NCI-H1694 treated with DMSO at 0.1 percent for 48 hours (cell line): Measurements from ENCODE around the gene KAT6B.
"Not testable (repeated sequence)": the region's sequence is repeated elsewhere in the genome, so short reads cannot be mapped to it uniquely, and the experiment has no call there.

Experiments used
- DNase-seq: peaks from one replicate; lab custom pipeline; 2025; lab: John Stamatoyannopoulos, UW

KAT6B gene

DNA sequence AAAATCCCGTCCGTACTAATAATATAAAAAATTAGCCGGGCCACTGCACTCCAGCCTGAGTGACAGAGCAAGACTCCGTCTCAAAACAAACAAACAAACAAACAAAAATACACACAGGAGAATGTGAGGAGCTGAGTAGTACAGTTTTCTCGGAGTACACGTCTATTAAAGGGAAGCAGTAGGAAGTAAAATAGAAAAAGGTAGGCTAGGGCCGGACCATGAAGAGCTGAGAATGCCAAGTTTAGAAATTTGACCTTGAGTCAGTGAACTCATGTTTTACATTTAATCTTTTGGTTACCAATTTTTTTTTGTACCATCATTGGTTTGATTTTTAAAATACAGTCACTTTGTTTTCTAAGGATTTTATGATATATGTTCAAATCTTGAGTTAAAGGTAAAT lies 64.1 kb downstream of the KAT6B start:
- no peak for DNase-seq

DNA sequence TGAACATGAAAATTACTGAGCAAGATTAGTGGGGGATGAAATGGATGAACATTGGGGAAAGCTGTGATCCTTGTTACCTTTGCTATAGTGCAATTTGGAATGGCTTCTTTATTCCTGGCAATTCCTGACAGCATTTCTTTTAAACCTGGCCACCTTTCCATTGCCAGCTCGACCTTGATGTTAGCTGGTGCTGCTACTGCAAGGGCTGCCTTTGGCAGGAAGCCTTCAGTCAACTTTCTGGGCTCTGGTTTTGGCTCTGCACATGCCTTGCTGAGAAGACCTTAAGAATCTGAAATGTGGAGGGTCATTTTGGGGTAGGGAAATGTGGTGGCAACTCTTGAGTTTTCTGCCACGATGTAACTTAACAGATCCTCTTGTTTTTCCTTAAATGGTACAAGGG lies 64.7 kb downstream of the KAT6B start:
- no peak for DNase-seq

DNA sequence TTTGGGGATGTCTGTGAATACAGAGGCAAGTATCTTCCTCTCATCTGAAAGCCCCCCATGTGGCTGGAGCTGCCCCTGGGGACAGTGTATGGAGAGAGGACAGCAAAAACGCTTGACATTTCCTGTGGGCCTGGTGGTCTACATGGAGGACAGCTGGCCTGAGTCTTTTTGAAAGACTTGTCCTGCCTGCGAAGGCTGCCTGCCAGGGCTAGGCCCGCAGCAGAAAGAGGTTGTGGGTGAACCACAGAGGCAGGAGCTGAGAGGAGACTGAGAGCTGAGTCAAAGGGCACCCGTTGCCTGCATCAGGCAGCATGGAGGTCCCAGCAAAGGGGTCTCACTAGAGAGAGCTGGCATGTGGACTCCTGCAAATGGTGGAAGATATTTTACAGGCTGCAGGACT lies 66.4 kb downstream of the KAT6B start:
- DNase-seq, result no peak

GRCh38 chr10:74893329-74893728 lies 66.9 kb downstream of the KAT6B start:
- DNase-seq, result not testable (repeated sequence)

GRCh38 chr10:74896788-74897527 lies 70.6 kb downstream of the KAT6B start:
- DNase-seq, result no peak

- DNase-seq, result no peak
These were observed 72.0 kb downstream of the KAT6B start for GRCh38 chr10:74898201-74898976.

DNA sequence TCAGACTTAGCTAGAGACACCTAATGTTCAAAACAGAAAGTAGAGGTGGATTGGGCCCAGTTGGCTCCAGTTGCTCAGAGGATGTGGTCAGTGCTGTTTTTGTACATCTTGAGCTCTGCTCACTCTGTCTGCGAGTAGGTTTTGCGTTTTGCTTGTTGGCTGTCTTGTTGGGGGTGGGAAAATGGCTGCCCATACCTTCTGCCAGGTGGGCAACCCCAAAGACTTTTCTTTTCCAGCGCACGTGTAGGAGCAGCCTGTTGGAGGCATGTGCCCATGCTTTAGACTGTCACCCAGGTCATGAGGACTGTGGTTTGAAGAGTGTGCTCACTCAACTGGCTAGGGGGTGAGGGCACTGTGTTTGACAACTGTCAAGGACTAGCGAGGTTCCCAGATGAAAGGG lies 73.9 kb downstream of the KAT6B start:
- no peak for DNase-seq

- DNase-seq, result no peak
These were observed 74.9 kb downstream of the KAT6B start for GRCh38 chr10:74901301-74901700.

GRCh38 chr10:74901867-74902450 lies 75.6 kb downstream of the KAT6B start:
- DNase-seq, result no peak

- DNase-seq, result no peak
These were observed 77.1 kb downstream of the KAT6B start for GRCh38 chr10:74903491-74903890.

DNA sequence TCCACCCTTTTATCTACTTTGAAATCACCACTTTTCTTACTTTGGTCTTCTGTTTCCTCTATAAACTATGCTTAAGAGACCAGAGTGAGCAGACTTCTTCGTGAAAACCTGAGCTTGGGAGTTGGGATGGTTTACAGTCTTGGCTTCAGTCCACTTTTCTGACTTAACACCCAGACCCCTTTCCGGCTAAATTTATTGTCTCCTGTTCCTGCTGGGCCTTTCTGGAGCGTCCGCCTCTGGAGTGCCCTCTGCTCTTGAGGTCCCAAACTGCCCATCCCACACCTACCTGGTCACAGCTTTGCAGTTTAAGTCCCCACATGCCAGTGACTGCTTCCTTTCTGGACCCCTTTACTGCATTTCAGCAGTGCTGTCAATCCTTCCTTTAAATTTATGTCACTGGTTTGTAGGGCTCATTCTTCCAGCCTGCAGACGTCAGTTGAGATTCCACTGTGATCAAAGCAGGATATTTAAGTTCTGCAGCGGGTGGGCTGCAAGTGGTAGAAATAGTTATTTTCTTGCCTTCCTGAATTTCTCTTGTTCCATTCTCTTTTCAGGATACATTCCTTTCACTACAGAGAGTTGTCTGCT lies 80.3 kb downstream of the KAT6B start:
- no peak for DNase-seq

- no peak for DNase-seq
These were observed 83.3 kb downstream of the KAT6B start for GRCh38 chr10:74909670-74910069.

DNA sequence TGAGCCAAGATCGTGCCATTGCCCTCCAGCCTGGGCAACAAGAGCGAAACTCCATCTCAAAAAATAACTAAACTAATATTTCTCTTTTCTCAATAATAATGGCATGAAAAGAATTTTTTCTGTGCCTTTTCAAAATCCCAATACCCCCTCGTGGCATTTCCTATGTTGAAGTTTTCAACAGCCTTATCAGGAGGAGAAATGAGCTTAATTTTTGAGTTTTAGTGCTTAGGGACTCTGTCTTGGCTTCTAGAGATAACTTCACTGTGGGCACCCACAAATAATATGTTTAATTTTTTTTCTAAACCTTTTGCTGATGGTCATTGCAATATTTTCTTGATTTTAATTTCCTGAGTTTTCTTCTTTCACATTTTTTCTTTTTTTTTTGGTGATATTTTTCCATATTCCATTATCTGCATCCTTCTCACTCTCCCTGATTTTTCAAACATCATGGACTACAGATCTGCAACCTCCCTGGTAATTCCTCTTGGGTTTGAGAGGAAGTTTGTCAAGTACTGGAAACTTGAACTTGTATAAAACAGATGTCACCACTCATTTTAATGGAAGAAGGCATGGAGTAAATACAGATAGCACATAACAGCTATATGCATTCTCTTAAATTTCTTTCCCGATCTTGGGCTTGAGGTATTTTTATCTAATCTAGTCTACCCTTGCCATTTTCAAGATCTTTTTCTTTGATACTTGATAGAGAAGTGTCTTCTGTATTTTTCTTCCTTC lies 84.0 kb downstream of the KAT6B start:
- DNase-seq, result no peak

- no peak for DNase-seq
These were observed 84.6 kb downstream of the KAT6B start for GRCh38 chr10:74910976-74911350.

DNA sequence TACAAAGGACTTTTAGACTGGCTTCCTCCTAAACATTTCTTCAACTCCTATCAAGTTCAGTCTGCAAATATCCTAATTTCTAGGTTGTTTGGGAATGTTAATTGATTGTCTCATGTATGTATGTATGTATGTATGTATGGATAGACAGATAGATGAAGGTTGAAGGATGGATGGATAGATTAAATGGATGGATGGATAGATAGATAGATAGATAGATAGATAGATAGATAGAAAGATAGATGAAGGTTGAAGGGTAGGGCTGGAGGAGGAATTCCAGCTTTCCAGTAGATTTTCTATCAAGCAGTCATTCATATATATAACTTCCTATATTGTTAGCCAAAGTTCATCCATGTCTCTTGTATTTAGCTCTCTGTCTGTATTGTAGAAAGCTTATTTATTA lies 85.8 kb downstream of the KAT6B start:
- DNase-seq, result no peak

GRCh38 chr10:74912682-74913081 lies 86.3 kb downstream of the KAT6B start:
- no peak for DNase-seq

GRCh38 chr10:74913377-74913979 lies 87.1 kb downstream of the KAT6B start:
- DNase-seq, result no peak

DNA sequence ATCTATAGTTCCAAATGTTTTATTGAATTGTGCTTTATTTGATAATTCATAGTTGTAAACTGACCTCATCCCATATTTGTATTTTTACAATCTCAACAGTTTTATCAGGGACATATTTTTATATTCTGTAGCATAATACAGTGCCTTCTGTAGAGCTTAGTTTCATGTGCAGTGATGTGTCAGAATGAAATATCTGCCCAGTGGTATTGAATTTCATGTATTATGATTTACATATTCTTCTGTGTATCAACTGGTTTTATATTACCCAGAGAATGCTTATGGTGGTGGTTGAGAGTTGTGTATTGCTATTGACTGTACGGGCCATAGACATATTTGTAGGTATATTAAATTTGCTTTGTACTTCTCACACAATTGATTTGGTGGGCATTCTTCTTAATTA lies 89.9 kb downstream of the KAT6B start:
- DNase-seq, result no peak

- DNase-seq, result no peak
These were observed 91.2 kb downstream of the KAT6B start for GRCh38 chr10:74917481-74918077.

GRCh38 chr10:74919671-74920070 lies 93.3 kb downstream of the KAT6B start:
- DNase-seq, result no peak

- not testable (repeated sequence) for DNase-seq
These were observed 94.7 kb downstream of the KAT6B start for GRCh38 chr10:74921070-74921469.
